Measurements from ENCODE around the gene XRN1. TPM values are rescaled to one million over a fixed set of nuclear protein-coding genes. Genes with fewer than 3 reads are reported as not detected.

The XRN1 gene
- polyA plus RNA-seq, 1 experiment = 14.3 TPM

DNA sequence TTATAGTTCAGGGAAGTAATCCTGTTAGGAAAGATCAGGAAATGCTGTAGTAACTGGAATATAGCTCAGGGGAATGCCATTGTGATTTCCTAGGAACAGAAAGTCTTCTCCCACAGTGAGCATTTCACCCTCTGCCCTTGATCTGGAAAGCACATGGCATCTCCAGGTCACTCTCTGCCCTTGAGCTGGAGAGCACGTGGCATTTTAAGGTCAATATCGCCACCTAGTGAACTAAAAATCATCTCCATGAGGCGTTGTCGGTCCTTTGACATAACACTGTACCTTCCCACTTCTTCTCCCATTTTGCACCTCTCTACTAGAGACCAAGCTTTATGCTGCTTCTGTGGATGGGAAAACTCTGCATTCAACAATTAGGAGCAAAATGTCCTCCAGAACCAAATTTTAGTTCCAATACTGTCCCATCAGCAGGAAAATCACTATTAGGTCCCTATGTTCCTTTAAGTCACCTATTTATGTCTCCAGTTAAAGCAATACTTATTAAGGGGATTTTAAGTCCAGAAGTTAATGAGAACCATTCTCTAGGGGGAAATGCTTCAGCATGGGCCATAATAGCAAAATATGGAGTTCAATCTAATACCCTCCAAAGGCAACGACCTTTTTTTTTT is 167.8 kb downstream of the XRN1 start:
- Histone ChIP-seq H3K36me3 (ENCODE audit: control insufficient read depth, insufficient read depth, low read length) (no peaks in the 10 kb centered on the region), H3K27me3 (ENCODE audit: control insufficient read depth, insufficient read depth, low read length) (no peaks in the 10 kb centered on the region), H3K4me3 (ENCODE audit: low read depth, low read length) (no peak overlapping the region)
- ChIA-PET POLR2A (interaction anchor here (0.6 kb wide), 1 partner anchor 135 kb away, joined by 3 read pairs; no protein-coding TSS in a partner anchor), CTCF (interaction anchor here (0.6 to 7.9 kb wide), 25 partner anchors 9 to 631 kb away, joined by 3 to 91 read pairs (median 3); partner anchors contain the start of gene TFDP2)
- DNase-seq (ENCODE audit: low read depth) = no peak
- TF ChIP-seq, protein P1, sequence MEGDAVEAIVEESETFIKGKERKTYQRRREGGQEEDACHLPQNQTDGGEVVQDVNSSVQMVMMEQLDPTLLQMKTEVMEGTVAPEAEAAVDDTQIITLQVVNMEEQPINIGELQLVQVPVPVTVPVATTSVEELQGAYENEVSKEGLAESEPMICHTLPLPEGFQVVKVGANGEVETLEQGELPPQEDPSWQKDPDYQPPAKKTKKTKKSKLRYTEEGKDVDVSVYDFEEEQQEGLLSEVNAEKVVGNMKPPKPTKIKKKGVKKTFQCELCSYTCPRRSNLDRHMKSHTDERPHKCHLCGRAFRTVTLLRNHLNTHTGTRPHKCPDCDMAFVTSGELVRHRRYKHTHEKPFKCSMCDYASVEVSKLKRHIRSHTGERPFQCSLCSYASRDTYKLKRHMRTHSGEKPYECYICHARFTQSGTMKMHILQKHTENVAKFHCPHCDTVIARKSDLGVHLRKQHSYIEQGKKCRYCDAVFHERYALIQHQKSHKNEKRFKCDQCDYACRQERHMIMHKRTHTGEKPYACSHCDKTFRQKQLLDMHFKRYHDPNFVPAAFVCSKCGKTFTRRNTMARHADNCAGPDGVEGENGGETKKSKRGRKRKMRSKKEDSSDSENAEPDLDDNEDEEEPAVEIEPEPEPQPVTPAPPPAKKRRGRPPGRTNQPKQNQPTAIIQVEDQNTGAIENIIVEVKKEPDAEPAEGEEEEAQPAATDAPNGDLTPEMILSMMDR (IDR thresholded peaks at IDR 0.05; ENCODE audit: insufficient read depth, low read depth, low read length) = peak; percentile 59

DNA sequence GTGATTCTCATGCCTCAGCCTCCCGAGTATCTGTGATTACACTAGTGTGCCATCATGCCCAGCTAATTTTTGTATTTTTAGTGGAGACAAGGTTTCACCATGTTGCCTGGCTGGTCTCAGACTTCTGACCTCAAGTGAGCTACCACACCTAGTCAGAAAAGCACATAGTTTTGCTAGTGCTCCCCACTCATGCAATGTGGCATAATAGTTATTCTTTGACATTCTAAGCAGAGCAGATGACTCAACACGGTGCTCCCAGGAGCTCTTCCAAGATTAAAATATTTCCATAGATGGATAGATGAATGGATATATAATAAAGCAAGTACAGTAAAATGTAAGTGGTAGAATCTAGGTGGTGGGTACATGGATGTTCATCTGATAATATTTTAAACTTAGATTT is 169.4 kb downstream of the XRN1 start:
- CTCF ChIA-PET = interaction anchor here (0.9 to 7.9 kb wide), 5 partner anchors 68 to 159 kb away, joined by 3 to 91 read pairs (median 7); no protein-coding TSS in a partner anchor
- TF ChIP-seq, protein P1 (IDR thresholded peaks at IDR 0.05; ENCODE audit: insufficient read depth, low read depth, low read length) = no peak
- H3K36me3 ChIP-seq (ENCODE audit: control insufficient read depth, insufficient read depth, low read length) = no peaks in the 10 kb centered on the region
- no peak for DNase-seq (ENCODE audit: low read depth)
- POLR2A ChIA-PET = interaction anchor here (1.1 kb wide), 1 partner anchor 151 kb away, joined by 3 read pairs; no protein-coding TSS in a partner anchor
- H3K4me3 ChIP-seq (ENCODE audit: low read depth, low read length) = no peak overlapping the region
- H3K27me3 ChIP-seq (ENCODE audit: control insufficient read depth, insufficient read depth, low read length) = no peaks in the 10 kb centered on the region

DNA sequence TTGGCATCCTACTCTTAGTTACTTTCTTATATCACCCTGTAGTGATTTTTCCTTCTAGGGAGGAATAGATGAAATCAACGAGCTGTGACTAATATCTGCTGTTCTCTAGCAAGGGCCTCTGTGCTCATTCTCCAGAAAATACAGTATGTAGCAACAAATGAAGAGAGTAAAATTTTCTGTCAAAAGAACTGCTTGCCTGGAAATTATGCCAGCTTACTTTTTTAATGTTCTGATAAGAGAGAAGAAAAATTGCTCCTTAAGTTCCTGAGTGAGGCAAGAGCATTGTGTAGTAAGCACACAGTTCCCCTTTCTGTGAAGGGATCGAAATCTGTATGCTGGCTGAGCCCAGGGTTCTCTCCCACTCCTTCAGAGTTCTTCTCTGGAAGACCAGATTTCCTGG is 171.1 kb downstream of the XRN1 start:
- no peak for DNase-seq (ENCODE audit: low read depth)
- Histone ChIP-seq H3K4me3 (ENCODE audit: low read depth, low read length) (no peak overlapping the region), H3K27me3 (ENCODE audit: control insufficient read depth, insufficient read depth, low read length) (no peaks in the 10 kb centered on the region), H3K36me3 (ENCODE audit: control insufficient read depth, insufficient read depth, low read length) (no peaks in the 10 kb centered on the region)
- TF ChIP-seq, protein P1 (IDR thresholded peaks at IDR 0.05; ENCODE audit: insufficient read depth, low read depth, low read length) = no peak
- POLR2A ChIA-PET = no interaction called here
- CTCF ChIA-PET = interaction anchor here (0.6 to 7.9 kb wide), 4 partner anchors 71 to 151 kb away, joined by 3 to 91 read pairs (median 4); no protein-coding TSS in a partner anchor

DNA sequence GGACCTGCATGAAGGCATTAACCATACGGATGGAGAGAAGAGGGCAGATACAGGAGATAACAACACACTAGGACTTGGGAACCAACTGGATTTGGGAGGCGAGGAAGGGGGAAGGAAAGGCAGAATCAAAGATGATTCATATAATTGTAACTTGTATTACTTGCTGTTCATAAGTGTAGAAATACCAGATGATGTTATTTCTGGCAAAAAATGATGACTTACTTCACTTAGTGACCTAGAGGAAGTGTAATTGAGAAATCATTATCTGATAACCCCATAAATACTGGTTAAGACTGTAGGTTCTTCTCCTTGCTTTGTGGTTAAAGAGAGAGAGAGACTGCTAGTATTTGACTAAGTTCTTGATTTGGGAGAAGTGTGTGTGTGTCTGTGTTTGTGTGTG is 172.0 kb downstream of the XRN1 start:
- no peaks in the 10 kb centered on the region for H3K36me3 ChIP-seq (ENCODE audit: control insufficient read depth, insufficient read depth, low read length)
- TF ChIP-seq, protein P1 (IDR thresholded peaks at IDR 0.05; ENCODE audit: insufficient read depth, low read depth, low read length) = no peak
- no peak overlapping the region for H3K4me3 ChIP-seq (ENCODE audit: low read depth, low read length)
- POLR2A ChIA-PET = no interaction called here
- no peaks in the 10 kb centered on the region for H3K27me3 ChIP-seq (ENCODE audit: control insufficient read depth, insufficient read depth, low read length)
- peak; percentile 85 for DNase-seq (ENCODE audit: low read depth)
- CTCF ChIA-PET = interaction anchor here (1.2 to 7.9 kb wide), 2 partner anchors 95 to 150 kb away, joined by 6 to 91 read pairs; no protein-coding TSS in a partner anchor

DNA sequence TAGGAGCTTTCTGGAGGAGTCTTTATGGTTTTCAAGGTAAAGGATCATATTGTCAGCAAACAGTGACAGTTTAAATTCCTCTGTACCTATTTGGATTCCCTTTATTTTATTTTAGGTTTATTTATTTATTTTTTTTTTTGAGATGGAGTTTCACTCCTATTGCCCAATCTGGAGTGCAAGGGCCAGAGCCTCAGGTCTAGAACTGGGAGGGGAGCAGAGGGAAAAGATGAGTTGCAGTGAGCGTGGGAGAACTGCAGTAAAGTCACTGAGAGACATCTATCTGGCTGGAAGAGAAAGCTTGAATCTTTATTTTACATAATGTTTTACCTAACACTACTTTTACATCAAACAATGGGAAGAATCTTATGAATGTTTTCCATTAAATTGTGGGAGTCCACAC is 172.9 kb downstream of the XRN1 start:
- ChIA-PET CTCF (no interaction called here), POLR2A (no interaction called here)
- Histone ChIP-seq H3K36me3 (ENCODE audit: control insufficient read depth, insufficient read depth, low read length) (no peaks in the 10 kb centered on the region), H3K4me3 (ENCODE audit: low read depth, low read length) (no peak overlapping the region), H3K27me3 (ENCODE audit: control insufficient read depth, insufficient read depth, low read length) (no peaks in the 10 kb centered on the region)
- no peak for DNase-seq (ENCODE audit: low read depth)
- TF ChIP-seq, protein P1 (IDR thresholded peaks at IDR 0.05; ENCODE audit: insufficient read depth, low read depth, low read length) = no peak
